Mucosa of rectum (tissue), 2 donors: ENCODE results near the gene TIMP3.

ENCODE experiments used
- H3K27ac ChIP-seq, 2 donors: one replicate each; pipeline ENCODE4 v1.7.0; 2013; ENCODE audit warnings: inconsistent platforms in 2 of 2, low read depth in 2 of 2, low read length in 2 of 2
- H3K27me3 ChIP-seq, 2 donors: one replicate each; pipeline ENCODE4 v1.7.0; 2013; ENCODE audit warnings: low read length in 2 of 2; ENCODE audit not compliant: control insufficient read depth in 2 of 2, insufficient read depth in 2 of 2
- H3K36me3 ChIP-seq, 2 donors: one replicate each; pipeline ENCODE4 v1.7.0; 2013; ENCODE audit warnings: low read length in 2 of 2; ENCODE audit not compliant: control insufficient read depth in 2 of 2, insufficient read depth in 2 of 2
- H3K4me1 ChIP-seq, 2 donors: one replicate each; pipeline ENCODE4 v1.7.0; 2013; ENCODE audit warnings: low read length in 2 of 2, mild to moderate bottlenecking in 1 of 2; ENCODE audit not compliant: control insufficient read depth in 2 of 2, insufficient read depth in 2 of 2
- H3K4me3 ChIP-seq, 2 donors: one replicate each; pipeline ENCODE4 v1.7.0; 2013; ENCODE audit warnings: low read length in 2 of 2
- H3K9ac ChIP-seq, 2 donors: one replicate each; pipeline ENCODE4 v1.7.0; 2013; ENCODE audit warnings: low read length in 2 of 2, low read depth in 1 of 2, mild to moderate bottlenecking in 1 of 2
- H3K9me3 ChIP-seq, 2 donors: one replicate each; pipeline ENCODE4 v1.7.0; 2013; ENCODE audit warnings: low read length in 2 of 2; ENCODE audit not compliant: control insufficient read depth in 2 of 2
- donor health status: healthy.
- donor health status: Normal muscosa, but diverticular disease.

The TIMP3 gene

DNA sequence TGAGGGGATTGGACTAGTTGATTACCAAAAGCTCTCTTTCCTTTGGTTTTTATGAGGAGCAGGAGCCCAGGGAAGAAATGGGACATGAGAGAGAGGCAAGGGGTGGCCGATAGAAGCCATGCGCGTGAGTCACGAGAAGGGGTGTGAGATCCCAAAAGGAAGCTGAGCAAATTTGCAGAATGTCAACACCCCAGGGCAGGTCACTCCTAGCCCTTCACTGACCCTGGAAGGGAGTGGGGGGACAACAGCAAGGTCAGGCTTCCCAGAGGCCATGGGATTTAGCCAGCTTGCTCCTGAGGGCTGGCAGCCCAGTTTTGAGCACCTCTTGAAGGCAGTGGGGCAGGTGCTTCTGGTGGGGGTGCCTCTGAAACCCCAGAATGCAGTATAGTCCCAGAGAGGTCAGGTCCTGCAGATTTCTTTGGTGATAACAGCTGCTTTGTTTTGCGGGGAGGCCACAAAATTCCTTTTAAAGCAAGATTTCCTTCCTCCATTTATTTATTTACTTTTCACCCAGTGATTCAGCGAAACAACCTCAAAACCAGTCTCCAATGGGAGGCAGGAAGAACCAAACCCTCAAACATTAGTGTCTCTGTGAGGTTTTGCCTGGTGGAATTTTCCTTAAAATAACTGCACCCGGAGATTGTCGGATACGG is 40.1 kb upstream of the TIMP3 start:
- peak overlapping the region in 1 of 2 donors; percentile 6 for H3K27ac ChIP-seq
- no peaks in the 10 kb centered on the region for H3K9me3 ChIP-seq
- no peaks in the 10 kb centered on the region for H3K27me3 ChIP-seq
- peaks cover 0 to 3% of the 10 kb centered on the region in 2 donors for H3K4me1 ChIP-seq
- H3K9ac ChIP-seq, result no peak overlapping the region
- no peaks in the 10 kb centered on the region for H3K36me3 ChIP-seq
- no peak overlapping the region for H3K4me3 ChIP-seq

DNA sequence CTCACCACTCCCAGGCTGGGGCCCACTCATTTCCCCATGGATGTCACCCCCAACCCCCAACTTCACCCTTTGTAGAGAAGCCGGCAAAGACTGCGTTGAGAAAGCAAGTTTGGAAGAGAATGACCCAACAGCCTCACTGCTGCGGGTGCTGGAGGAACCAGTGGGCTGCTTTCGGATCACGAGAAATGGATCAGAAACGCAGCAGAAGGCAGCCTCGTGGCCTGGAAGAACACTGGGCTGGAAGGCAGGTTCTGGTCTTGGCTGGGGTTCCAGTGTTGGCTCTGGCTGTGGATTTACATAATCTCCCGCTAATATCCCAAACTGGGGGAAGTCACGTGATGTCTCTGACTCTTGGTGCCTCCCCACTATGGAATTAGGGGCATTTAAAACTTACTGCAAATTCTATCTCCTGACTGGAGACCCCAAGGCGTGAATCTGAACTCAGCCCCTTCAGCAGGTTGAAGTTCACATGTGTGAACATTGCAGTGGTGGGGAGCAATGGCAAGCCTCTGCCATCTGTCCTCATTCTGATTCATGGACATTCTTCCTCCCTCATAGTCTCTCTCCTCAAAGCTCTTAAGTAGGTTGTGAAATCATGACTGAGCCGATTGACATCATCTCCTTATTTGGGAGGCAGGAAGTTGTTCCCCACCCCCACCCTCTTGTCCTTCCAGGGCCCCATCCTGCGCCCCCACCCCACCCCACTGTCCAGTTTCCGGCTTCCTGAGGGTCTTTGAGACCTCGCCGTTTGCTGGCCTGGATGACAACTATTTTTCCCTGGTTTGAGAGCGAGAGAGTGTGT is 37.0 kb upstream of the TIMP3 start:
- H3K9ac ChIP-seq, result no peak overlapping the region
- no peak overlapping the region for H3K4me3 ChIP-seq
- H3K9me3 ChIP-seq, result no peaks in the 10 kb centered on the region
- peak overlapping the region; percentile 3 to 48 for H3K27ac ChIP-seq
- H3K4me1 ChIP-seq, result peaks cover 0 to 3% of the 10 kb centered on the region in 2 donors
- no peaks in the 10 kb centered on the region for H3K27me3 ChIP-seq
- no peaks in the 10 kb centered on the region for H3K36me3 ChIP-seq

DNA sequence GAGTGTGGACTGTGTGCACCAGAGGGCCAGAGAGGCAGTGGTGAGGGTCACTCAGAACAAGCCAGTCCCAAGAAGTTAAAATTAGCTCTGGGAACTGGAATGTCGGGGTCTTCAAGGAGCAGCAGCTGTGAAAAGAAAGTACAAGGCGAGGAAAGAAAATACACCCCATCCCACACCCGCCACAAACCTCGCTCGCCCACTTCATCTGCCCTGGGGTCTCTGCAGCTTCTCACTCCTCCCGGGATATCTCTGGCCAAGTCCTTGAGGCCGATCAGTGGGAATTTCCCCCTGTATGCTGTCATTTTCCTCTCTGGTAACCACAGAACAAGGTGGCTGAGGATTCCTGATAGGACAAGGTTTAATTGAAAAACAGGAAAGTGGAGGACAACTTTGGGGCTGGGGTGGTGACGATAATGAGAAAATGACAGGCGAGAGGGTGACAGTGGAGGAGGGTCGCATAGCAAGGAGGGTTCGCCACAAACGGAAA is 36.3 kb upstream of the TIMP3 start:
- no peak overlapping the region for H3K4me3 ChIP-seq
- H3K9me3 ChIP-seq, result no peaks in the 10 kb centered on the region
- no peak overlapping the region for H3K9ac ChIP-seq
- H3K27ac ChIP-seq, result no peak overlapping the region
- H3K36me3 ChIP-seq, result no peaks in the 10 kb centered on the region
- peaks cover 0 to 3% of the 10 kb centered on the region in 2 donors for H3K4me1 ChIP-seq
- H3K27me3 ChIP-seq, result no peaks in the 10 kb centered on the region

DNA sequence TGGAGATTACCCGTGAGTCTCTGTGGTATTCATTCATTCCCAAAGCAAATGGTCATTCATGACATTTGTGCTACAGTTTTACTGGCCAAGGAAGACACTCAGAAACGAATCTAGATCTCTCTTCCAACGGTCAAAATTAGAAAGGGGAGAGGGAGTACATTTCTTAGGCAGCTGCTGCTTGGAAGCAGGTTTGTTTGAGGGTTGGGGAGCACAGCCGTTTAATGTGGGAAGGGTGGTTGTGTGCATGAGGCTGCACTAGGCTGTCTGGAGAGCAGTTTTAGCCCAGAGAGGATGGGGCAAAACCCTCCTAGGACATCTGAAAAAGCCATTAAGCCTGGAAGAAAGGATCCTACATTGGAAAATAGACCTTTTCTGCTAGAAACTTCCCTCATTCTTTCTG is 29.7 kb upstream of the TIMP3 start:
- H3K27ac ChIP-seq, result no peak overlapping the region
- no peaks in the 10 kb centered on the region for H3K4me1 ChIP-seq
- no peaks in the 10 kb centered on the region for H3K36me3 ChIP-seq
- H3K27me3 ChIP-seq, result no peaks in the 10 kb centered on the region
- H3K9ac ChIP-seq, result no peak overlapping the region
- no peaks in the 10 kb centered on the region for H3K9me3 ChIP-seq
- H3K4me3 ChIP-seq, result no peak overlapping the region

DNA sequence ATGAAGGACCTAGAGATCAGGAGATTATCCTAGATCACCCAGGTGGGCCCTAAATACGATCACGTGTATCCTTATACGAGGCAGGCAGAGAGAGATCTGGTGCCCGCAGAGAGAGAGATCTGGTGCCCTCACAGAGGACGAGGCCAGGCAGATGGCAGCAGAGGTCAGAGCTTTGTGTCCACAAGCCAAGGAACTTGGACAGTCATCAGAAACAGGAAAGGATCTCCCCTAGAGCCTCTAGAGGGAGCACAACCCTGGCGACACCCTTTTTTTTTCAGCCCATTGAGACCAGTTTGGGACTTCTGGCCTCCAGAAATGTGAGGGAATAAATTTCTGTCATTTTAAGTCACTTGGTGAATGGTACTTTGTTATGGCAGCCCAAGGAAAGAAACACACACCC is 25.5 kb upstream of the TIMP3 start:
- Histone ChIP-seq H3K36me3 (no peaks in the 10 kb centered on the region), H3K9ac (no peak overlapping the region), H3K4me3 (no peak overlapping the region), H3K27ac (no peak overlapping the region), H3K4me1 (peaks cover 0 to 7% of the 10 kb centered on the region in 2 donors), H3K9me3 (no peaks in the 10 kb centered on the region), H3K27me3 (no peaks in the 10 kb centered on the region)

DNA sequence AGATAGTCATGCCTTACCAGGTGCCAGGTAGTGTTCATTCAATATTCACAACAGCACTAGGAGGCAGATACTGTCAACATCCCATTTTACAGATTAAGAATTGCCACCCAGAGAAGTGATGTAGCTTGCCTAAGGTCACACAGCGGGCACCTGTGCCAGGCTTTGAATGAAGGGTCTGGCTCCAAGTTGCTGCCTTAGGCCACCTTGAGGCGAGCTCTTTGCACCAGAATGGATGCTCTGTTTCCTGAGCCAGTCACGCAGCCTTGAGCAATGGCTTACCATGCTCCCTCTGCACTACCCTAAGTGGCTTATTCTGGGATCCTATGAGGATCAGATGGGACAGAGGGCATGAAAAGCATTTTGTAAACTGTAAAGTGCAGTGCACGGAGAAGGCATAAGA is 25.1 kb upstream of the TIMP3 start:
- no peaks in the 10 kb centered on the region for H3K27me3 ChIP-seq
- H3K9ac ChIP-seq, result no peak overlapping the region
- peaks cover 0 to 7% of the 10 kb centered on the region in 2 donors for H3K4me1 ChIP-seq
- H3K36me3 ChIP-seq, result no peaks in the 10 kb centered on the region
- H3K9me3 ChIP-seq, result no peaks in the 10 kb centered on the region
- no peak overlapping the region for H3K4me3 ChIP-seq
- no peak overlapping the region for H3K27ac ChIP-seq

DNA sequence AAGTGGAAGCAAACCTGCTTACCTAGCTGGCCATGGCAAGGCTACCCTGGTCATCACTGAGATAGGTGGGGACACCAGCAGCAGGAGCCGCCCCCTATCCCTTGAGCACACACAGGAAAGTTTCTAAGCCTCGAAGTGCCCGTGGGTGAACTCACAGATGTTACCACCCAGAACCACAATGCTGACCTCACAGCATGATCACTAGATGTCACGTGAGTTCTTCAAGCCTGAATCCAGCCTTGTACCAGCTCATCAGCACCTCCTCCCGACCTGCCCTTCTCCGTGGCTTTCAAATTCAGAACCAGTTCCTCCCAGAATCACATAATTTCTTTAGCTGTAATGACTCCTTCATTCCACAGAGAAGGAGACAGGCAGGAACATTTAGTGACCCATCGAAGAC is 24.7 kb upstream of the TIMP3 start:
- peaks cover 0 to 7% of the 10 kb centered on the region in 2 donors for H3K4me1 ChIP-seq
- H3K27me3 ChIP-seq, result no peaks in the 10 kb centered on the region
- H3K36me3 ChIP-seq, result no peaks in the 10 kb centered on the region
- H3K9ac ChIP-seq, result no peak overlapping the region
- no peak overlapping the region for H3K27ac ChIP-seq
- H3K4me3 ChIP-seq, result no peak overlapping the region
- H3K9me3 ChIP-seq, result no peaks in the 10 kb centered on the region

DNA sequence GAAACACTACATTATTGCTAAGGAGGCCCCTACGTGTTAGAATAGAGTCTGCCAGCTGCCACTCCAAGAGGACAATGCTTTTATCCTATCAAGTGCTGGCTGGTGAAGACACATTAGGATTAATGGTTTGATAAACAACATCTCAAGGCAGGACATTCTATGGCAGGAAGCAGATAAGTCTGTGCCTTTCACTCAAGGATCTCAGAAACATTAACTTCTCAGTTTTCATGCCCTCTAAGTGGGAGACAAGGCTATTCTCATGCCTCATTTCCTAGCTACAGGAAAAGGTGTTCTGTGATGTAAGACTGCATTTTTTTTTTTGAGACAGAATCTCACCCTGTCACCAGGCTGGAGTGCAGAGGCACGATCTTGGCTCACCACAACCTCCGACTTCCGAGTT is 23.5 kb upstream of the TIMP3 start:
- no peak overlapping the region for H3K4me3 ChIP-seq
- no peaks in the 10 kb centered on the region for H3K36me3 ChIP-seq
- H3K9ac ChIP-seq, result no peak overlapping the region
- H3K27ac ChIP-seq, result no peak overlapping the region
- H3K27me3 ChIP-seq, result no peaks in the 10 kb centered on the region
- H3K4me1 ChIP-seq, result peaks cover 0 to 7% of the 10 kb centered on the region in 2 donors
- no peaks in the 10 kb centered on the region for H3K9me3 ChIP-seq

DNA sequence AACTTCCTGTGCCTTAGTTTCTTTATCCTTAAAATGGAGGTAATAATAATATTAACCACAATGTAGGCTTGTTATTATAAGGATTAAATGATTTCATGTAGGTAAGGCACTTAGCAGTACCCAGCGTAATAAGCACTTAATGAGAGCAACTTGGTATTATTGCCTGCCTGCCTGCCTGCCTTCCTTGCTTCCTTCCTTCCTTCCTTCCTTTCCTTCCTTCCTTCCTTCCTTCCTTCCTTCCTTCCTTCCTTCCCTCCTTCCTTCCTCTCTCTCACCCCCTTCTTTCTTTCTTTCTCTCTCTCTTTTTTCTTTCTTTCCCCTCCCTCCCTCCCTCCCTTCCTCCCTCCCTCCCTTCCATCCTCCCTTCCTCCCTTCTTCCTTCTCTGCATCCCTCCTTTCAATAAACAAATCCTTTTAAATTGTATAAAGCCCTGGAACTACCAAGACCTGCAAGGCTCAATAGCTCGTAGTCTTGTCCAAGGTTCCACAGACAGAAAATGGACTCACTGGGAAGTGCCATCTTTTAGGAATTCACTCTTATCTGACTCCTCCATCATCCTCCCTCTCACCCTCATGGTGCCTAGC is 20.7 kb upstream of the TIMP3 start:
- Histone ChIP-seq H3K4me1 (peaks cover 0 to 7% of the 10 kb centered on the region in 2 donors), H3K9ac (no peak overlapping the region), H3K27ac (no peak overlapping the region), H3K36me3 (no peaks in the 10 kb centered on the region), H3K9me3 (no peaks in the 10 kb centered on the region), H3K27me3 (no peaks in the 10 kb centered on the region), H3K4me3 (no peak overlapping the region)

DNA sequence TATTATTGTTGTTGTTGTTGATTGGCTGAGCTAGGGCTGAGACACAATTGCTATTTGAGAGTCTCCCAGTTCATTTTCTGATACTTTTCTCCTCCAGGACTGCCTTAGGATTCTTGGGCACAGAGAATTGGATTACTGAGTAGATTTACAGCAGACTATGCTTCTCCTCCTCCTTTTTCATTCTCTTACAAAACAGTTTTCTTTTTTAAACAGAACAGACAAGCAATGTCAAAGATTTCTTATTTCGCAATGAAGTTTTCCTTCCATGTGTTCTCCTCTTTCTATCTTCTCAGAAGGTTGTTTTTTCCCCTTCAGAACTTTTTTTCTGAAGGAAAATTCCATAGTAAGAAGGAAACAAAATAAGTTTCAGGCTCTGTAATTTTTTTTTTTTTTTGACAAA is 19.8 kb upstream of the TIMP3 start:
- H3K36me3 ChIP-seq, result no peaks in the 10 kb centered on the region
- H3K9me3 ChIP-seq, result no peaks in the 10 kb centered on the region
- H3K9ac ChIP-seq, result no peak overlapping the region
- peaks cover 0 to 7% of the 10 kb centered on the region in 2 donors for H3K4me1 ChIP-seq
- no peaks in the 10 kb centered on the region for H3K27me3 ChIP-seq
- H3K4me3 ChIP-seq, result no peak overlapping the region
- H3K27ac ChIP-seq, result no peak overlapping the region
